Adipocyte (in vitro differentiated cells): ENCODE results near the gene DSCAM.
"Not testable (repeated sequence)": the region's sequence is repeated elsewhere in the genome, so short reads cannot be mapped to it uniquely, and the experiment has no call there.

Source experiments
- DNase-seq: peaks from one replicate; pipeline ENCODE4 v3.0.0-alpha.2; 2015; ENCODE audit warnings: low read depth
- H3K27me3 ChIP-seq: replicated peaks from 2 replicates; pipeline ENCODE4 v1.7.0; 2013; ENCODE audit warnings: mild to moderate bottlenecking, low read length, moderate library complexity; ENCODE audit not compliant: control insufficient read depth, insufficient read depth
- H3K36me3 ChIP-seq: 2 replicates; pipeline ENCODE4 v1.7.0; 2013; ENCODE audit warnings: low read length, mild to moderate bottlenecking, moderate library complexity; ENCODE audit not compliant: control insufficient read depth, insufficient read depth, severe bottlenecking
- H3K4me1 ChIP-seq: 2 replicates; pipeline ENCODE4 v1.7.0; 2013; ENCODE audit warnings: mild to moderate bottlenecking, low read length, moderate library complexity; ENCODE audit not compliant: control insufficient read depth, insufficient read depth
- H3K4me3 ChIP-seq: 2 replicates; pipeline ENCODE4 v1.7.0; 2013; ENCODE audit warnings: mild to moderate bottlenecking, low read length, moderate library complexity
- H3K9ac ChIP-seq: 2 replicates; pipeline ENCODE4 v1.7.0; 2013; ENCODE audit warnings: mild to moderate bottlenecking, low read length, moderate library complexity
- H3K9me3 ChIP-seq: 2 replicates; pipeline ENCODE4 v1.7.0; 2013; ENCODE audit warnings: mild to moderate bottlenecking, low read length, moderate library complexity; ENCODE audit not compliant: control insufficient read depth

DSCAM gene

GRCh38 chr21:40053007-40053406, 794.0 kb downstream of the DSCAM start:
- Histone ChIP-seq H3K27me3 (no peaks in the 10 kb centered on the region), H3K9me3 (peaks cover 4% of the 10 kb centered on the region), H3K36me3 (no peaks in the 10 kb centered on the region), H3K9ac (no peak overlapping the region), H3K4me3 (no peak overlapping the region), H3K4me1 (no peaks in the 10 kb centered on the region)
- no peak for DNase-seq

- Histone ChIP-seq H3K9ac (no peak overlapping the region), H3K9me3 (peaks cover 4% of the 10 kb centered on the region), H3K36me3 (no peaks in the 10 kb centered on the region), H3K4me1 (no peaks in the 10 kb centered on the region), H3K27me3 (no peaks in the 10 kb centered on the region), H3K4me3 (no peak overlapping the region)
- no peak for DNase-seq
Observed at GRCh38 chr21:40052276-40052675, 794.7 kb downstream of the DSCAM start.

- Histone ChIP-seq H3K4me1 (no peaks in the 10 kb centered on the region), H3K4me3 (no peak overlapping the region), H3K9ac (no peak overlapping the region), H3K27me3 (no peaks in the 10 kb centered on the region), H3K36me3 (no peaks in the 10 kb centered on the region), H3K9me3 (peaks cover 4% of the 10 kb centered on the region)
- no peak for DNase-seq
Observed at GRCh38 chr21:40051801-40052200, 795.2 kb downstream of the DSCAM start.

GRCh38 chr21:40049931-40050290, 797.0 kb downstream of the DSCAM start:
- Histone ChIP-seq H3K4me1 (no peaks in the 10 kb centered on the region), H3K4me3 (no peak overlapping the region), H3K9me3 (no peaks in the 10 kb centered on the region), H3K36me3 (no peaks in the 10 kb centered on the region), H3K27me3 (no peaks in the 10 kb centered on the region), H3K9ac (no peak overlapping the region)
- no peak for DNase-seq

- DNase-seq, result peak; percentile 60
- H3K4me3 ChIP-seq, result no peak overlapping the region
- no peaks in the 10 kb centered on the region for H3K9me3 ChIP-seq
- no peaks in the 10 kb centered on the region for H3K4me1 ChIP-seq
- no peaks in the 10 kb centered on the region for H3K27me3 ChIP-seq
- H3K9ac ChIP-seq, result no peak overlapping the region
- H3K36me3 ChIP-seq, result no peaks in the 10 kb centered on the region
Observed at GRCh38 chr21:40049031-40049930, 797.7 kb downstream of the DSCAM start.

GRCh38 chr21:40047993-40048730, 798.8 kb downstream of the DSCAM start:
- no peaks in the 10 kb centered on the region for H3K9me3 ChIP-seq
- no peaks in the 10 kb centered on the region for H3K4me1 ChIP-seq
- no peak overlapping the region for H3K4me3 ChIP-seq
- H3K9ac ChIP-seq, result no peak overlapping the region
- DNase-seq, result peak; percentile 53
- no peaks in the 10 kb centered on the region for H3K27me3 ChIP-seq
- H3K36me3 ChIP-seq, result no peaks in the 10 kb centered on the region

- Histone ChIP-seq H3K9ac (no peak overlapping the region), H3K4me3 (no peak overlapping the region), H3K4me1 (no peaks in the 10 kb centered on the region), H3K36me3 (no peaks in the 10 kb centered on the region), H3K9me3 (no peaks in the 10 kb centered on the region), H3K27me3 (no peaks in the 10 kb centered on the region)
- DNase-seq, result peak; percentile 34
Observed at GRCh38 chr21:40047211-40047610, 799.7 kb downstream of the DSCAM start.

GRCh38 chr21:40043866-40044265, 803.1 kb downstream of the DSCAM start:
- no peak for DNase-seq
- Histone ChIP-seq H3K9ac (no peak overlapping the region), H3K9me3 (no peaks in the 10 kb centered on the region), H3K27me3 (no peaks in the 10 kb centered on the region), H3K4me1 (no peaks in the 10 kb centered on the region), H3K4me3 (no peak overlapping the region), H3K36me3 (no peaks in the 10 kb centered on the region)

GRCh38 chr21:40043423-40043822, 803.5 kb downstream of the DSCAM start:
- no peaks in the 10 kb centered on the region for H3K4me1 ChIP-seq
- no peak for DNase-seq
- no peaks in the 10 kb centered on the region for H3K36me3 ChIP-seq
- no peaks in the 10 kb centered on the region for H3K27me3 ChIP-seq
- no peaks in the 10 kb centered on the region for H3K9me3 ChIP-seq
- H3K4me3 ChIP-seq, result no peak overlapping the region
- H3K9ac ChIP-seq, result no peak overlapping the region

GRCh38 chr21:40041446-40041845, 805.5 kb downstream of the DSCAM start:
- H3K36me3 ChIP-seq, result no peaks in the 10 kb centered on the region
- H3K9me3 ChIP-seq, result no peaks in the 10 kb centered on the region
- DNase-seq, result no peak
- no peak overlapping the region for H3K9ac ChIP-seq
- no peaks in the 10 kb centered on the region for H3K4me1 ChIP-seq
- no peak overlapping the region for H3K4me3 ChIP-seq
- no peaks in the 10 kb centered on the region for H3K27me3 ChIP-seq

GRCh38 chr21:40033156-40033782, 813.7 kb downstream of the DSCAM start:
- not testable (repeated sequence) for H3K9me3 ChIP-seq, H3K36me3 ChIP-seq, DNase-seq, H3K4me3 ChIP-seq, H3K4me1 ChIP-seq, H3K27me3 ChIP-seq, H3K9ac ChIP-seq
